K562 (cell line): ENCODE results near the gene CEP43. TPM values are rescaled to one million over a fixed set of nuclear protein-coding genes. Genes with fewer than 3 reads are reported as not detected.

Experiments
- BCOR ChIP-seq: fragments of 450-650 bp; IDR thresholded peaks from 2 replicates; pipeline ENCODE4 v1.6.1; 2016
- BHLHE40 ChIP-seq: IDR thresholded peaks from 2 replicates; pipeline ENCODE4 v1.6.1; 2011; ENCODE audit warnings: low read length, improper control_type of control experiment
- EP400 ChIP-seq: fragments of 450-650 bp; IDR thresholded peaks from 2 replicates; pipeline ENCODE4 v1.6.1; 2017; ENCODE audit warnings: antibody characterized with exemption, mild to moderate bottlenecking, moderate library complexity
- HDAC3 ChIP-seq: fragments of 450-650 bp; IDR thresholded peaks from 2 replicates; pipeline ENCODE4 v1.6.1; 2018; ENCODE audit warnings: borderline replicate concordance, mild to moderate bottlenecking, moderate library complexity; ENCODE audit not compliant: partially characterized antibody
- MCM2 ChIP-seq: fragments of 450-650 bp; IDR thresholded peaks from 2 replicates; pipeline ENCODE4 v1.6.1; 2017; ENCODE audit warnings: low read depth, mild to moderate bottlenecking
- MEIS2 ChIP-seq: fragments of 450-650 bp; IDR thresholded peaks from 2 replicates; pipeline ENCODE4 v1.6.1; 2014; ENCODE audit warnings: mild to moderate bottlenecking; ENCODE audit not compliant: partially characterized antibody
- POLR2A ChIP-seq: fragments of 450-650 bp; conservative IDR thresholded peaks from 2 replicates; pipeline ENCODE4 v1.6.1; 2016
- SAP30 ChIP-seq: fragments of 200-600 bp; sonication (generic); IDR thresholded peaks from 2 replicates; pipeline ENCODE4 v1.6.1; 2012; ENCODE audit warnings: borderline replicate concordance, low read depth, mild to moderate bottlenecking, moderate library complexity, low read length, control low read depth, inconsistent platforms; ENCODE audit not compliant: insufficient read depth, poor library complexity, severe bottlenecking
- TEAD2 ChIP-seq: fragments of 450-650 bp; IDR thresholded peaks from 2 replicates; pipeline ENCODE4 v1.6.1; 2016; ENCODE audit warnings: missing genetic modification characterization, control low read depth, missing compliant biosample characterization
- ZNF589 ChIP-seq: fragments of 200-800 bp; sonication (Bioruptor generic); IDR thresholded peaks from 2 replicates; pipeline ENCODE4 v1.6.1; 2016; ENCODE audit warnings: low read depth, missing genetic modification characterization, missing compliant biosample characterization
- polyA plus RNA-seq, 8 experiments: library from polyadenylated mRNA; depleted of rRNA in 4 of 8; stranded (reverse) in 5 of 8; unstranded in 3 of 8; fragments of >200 nt; fragmentation: Nextera tagmentation in 2 of 8; fragmentation: Illumina TruSeq in 1 of 8; extraction: Ambion mirVana in 2 of 8; extraction: Trizol in 1 of 8; gene quantifications; 2 replicates each; pipeline versions ENCODE4 v1.2.1 to v1.2.3, GENCODE V29; 2011 to 2014; ENCODE audit warnings: inconsistent platforms in 1 of 8, missing spikeins in 1 of 8
- total RNA-seq, 7 experiments: library from RNA; depleted of rRNA in 6 of 7; stranded (reverse); fragments of >200 nt in 6 of 7; fragmentation: Illumina TruSeq in 2 of 7; extraction: Trizol in 2 of 7; gene quantifications; 2 replicates each; pipeline versions ENCODE4 v1.2.1 to v1.2.3, GENCODE V29; 2011 to 2021; ENCODE audit warnings: low replicate concordance in 1 of 7
- TF ChIP-seq, protein P1 (sequence below): sonication (generic); formaldehyde crosslinking; IDR thresholded peaks from 2 replicates; pipeline ENCODE4 v1.8.1; 2023; ENCODE audit warnings: missing genetic modification reagents, mild to moderate bottlenecking, borderline replicate concordance
- TF ChIP-seq, protein P2 (sequence below), 2 experiments: fragments of 450-650 bp in 1 of 2; IDR thresholded peaks; 2 replicates each; pipeline ENCODE4 v1.6.1; 2011 to 2017; ENCODE audit warnings: low read depth in 2 of 2, antibody characterized with exemption in 1 of 2, borderline replicate concordance in 1 of 2, low read length in 1 of 2, mild to moderate bottlenecking in 1 of 2, mixed read lengths in 1 of 2; ENCODE audit not compliant: control insufficient read depth in 1 of 2
- TF ChIP-seq, protein P3 (sequence below), 2 experiments: fragments of 450-650 bp in 1 of 2; sonication (generic) in 1 of 2; formaldehyde crosslinking in 1 of 2; IDR thresholded peaks in 1 of 2; conservative IDR thresholded peaks in 1 of 2; 2 replicates each; pipeline versions ENCODE4 v1.6.1 to v1.8.1; 2016 to 2023; ENCODE audit warnings: mild to moderate bottlenecking in 2 of 2, moderate library complexity in 2 of 2, inconsistent platforms in 1 of 2, missing genetic modification reagents in 1 of 2

CEP43 gene
- total and polyA plus RNA-seq, 9 of the 15 experiments (the other 6 are each of a cell fraction or from before 2014, with no cell fraction given): 15.2 to 55.7 (median 47.4) TPM

DNA sequence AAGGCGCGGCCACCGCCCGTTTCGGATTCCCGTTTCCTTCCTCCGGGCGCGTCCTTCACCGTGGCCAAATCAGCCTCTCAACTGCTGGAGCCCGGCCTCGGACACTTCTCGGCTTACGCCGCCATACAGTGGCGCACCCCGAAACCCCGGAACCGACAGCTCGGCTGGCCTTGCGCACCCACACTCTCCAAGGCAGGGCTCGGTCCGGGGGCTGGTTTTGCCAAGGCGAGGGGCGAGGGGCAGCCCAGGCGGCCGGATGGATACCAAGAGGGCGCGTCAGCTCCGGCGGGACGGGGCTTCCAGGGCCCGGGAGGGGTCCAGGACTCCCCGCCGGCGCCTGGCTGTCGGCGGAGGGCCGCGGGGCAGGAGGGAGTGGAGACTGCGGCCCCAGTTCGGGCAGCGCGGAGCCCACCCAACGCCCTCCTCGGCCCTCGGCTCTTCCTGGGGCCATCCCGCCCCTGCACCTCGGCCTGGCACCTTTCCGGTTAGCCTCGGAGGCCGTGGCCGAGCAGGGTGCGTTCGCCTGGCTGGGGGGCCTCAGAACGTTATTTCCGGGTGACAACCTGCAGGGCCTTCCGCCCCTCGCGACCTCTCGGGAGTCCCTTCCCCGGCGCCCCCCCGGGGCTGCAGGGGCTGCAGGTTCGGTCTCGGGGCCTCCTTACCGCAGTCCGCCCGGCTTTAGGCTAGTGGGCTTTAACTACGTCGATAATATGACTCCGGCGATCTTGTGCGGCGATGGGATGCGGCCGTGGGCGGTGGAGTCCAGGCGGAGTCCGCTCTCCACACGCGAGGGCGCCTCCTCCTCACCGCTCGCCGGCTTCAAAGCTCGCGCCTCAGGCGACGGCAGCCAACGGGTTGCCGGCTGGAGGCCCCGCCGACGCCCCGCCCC is 697 bp upstream of the CEP43 start (continued):
- TF ChIP-seq, protein P1, sequence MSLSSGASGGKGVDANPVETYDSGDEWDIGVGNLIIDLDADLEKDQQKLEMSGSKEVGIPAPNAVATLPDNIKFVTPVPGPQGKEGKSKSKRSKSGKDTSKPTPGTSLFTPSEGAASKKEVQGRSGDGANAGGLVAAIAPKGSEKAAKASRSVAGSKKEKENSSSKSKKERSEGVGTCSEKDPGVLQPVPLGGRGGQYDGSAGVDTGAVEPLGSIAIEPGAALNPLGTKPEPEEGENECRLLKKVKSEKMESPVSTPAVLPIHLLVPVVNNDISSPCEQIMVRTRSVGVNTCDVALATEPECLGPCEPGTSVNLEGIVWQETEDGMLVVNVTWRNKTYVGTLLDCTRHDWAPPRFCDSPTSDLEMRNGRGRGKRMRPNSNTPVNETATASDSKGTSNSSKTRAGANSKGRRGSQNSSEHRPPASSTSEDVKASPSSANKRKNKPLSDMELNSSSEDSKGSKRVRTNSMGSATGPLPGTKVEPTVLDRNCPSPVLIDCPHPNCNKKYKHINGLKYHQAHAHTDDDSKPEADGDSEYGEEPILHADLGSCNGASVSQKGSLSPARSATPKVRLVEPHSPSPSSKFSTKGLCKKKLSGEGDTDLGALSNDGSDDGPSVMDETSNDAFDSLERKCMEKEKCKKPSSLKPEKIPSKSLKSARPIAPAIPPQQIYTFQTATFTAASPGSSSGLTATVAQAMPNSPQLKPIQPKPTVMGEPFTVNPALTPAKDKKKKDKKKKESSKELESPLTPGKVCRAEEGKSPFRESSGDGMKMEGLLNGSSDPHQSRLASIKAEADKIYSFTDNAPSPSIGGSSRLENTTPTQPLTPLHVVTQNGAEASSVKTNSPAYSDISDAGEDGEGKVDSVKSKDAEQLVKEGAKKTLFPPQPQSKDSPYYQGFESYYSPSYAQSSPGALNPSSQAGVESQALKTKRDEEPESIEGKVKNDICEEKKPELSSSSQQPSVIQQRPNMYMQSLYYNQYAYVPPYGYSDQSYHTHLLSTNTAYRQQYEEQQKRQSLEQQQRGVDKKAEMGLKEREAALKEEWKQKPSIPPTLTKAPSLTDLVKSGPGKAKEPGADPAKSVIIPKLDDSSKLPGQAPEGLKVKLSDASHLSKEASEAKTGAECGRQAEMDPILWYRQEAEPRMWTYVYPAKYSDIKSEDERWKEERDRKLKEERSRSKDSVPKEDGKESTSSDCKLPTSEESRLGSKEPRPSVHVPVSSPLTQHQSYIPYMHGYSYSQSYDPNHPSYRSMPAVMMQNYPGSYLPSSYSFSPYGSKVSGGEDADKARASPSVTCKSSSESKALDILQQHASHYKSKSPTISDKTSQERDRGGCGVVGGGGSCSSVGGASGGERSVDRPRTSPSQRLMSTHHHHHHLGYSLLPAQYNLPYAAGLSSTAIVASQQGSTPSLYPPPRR (CRISPR knock-in tag): 0 out of 2 replicates have a peak, but pooled peaks have one; percentile 3
- TF ChIP-seq TEAD2 (no peak), BHLHE40 (peak; percentile 59; the same call in 1 of the 2 replicates), POLR2A (peak; percentile 82), EP400 (peak; percentile 70; the same call in 1 of the 2 replicates), HDAC3 (no peak), MEIS2 (no peak), ZNF589 (CRISPR knock-in tag) (no peak), MCM2 (no peak), SAP30 (peak; percentile 97), BCOR (0 out of 2 replicates have a peak, but pooled peaks have one; percentile 12)
- TF ChIP-seq, protein P2, sequence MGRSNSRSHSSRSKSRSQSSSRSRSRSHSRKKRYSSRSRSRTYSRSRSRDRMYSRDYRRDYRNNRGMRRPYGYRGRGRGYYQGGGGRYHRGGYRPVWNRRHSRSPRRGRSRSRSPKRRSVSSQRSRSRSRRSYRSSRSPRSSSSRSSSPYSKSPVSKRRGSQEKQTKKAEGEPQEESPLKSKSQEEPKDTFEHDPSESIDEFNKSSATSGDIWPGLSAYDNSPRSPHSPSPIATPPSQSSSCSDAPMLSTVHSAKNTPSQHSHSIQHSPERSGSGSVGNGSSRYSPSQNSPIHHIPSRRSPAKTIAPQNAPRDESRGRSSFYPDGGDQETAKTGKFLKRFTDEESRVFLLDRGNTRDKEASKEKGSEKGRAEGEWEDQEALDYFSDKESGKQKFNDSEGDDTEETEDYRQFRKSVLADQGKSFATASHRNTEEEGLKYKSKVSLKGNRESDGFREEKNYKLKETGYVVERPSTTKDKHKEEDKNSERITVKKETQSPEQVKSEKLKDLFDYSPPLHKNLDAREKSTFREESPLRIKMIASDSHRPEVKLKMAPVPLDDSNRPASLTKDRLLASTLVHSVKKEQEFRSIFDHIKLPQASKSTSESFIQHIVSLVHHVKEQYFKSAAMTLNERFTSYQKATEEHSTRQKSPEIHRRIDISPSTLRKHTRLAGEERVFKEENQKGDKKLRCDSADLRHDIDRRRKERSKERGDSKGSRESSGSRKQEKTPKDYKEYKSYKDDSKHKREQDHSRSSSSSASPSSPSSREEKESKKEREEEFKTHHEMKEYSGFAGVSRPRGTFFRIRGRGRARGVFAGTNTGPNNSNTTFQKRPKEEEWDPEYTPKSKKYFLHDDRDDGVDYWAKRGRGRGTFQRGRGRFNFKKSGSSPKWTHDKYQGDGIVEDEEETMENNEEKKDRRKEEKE (IDR thresholded peaks at IDR 0.05; ENCODE audit: borderline replicate concordance in 1 of 2, control insufficient read depth in 1 of 2, low read depth in 2 of 2, low read length in 1 of 2): no peak
- TF ChIP-seq, protein P3, sequence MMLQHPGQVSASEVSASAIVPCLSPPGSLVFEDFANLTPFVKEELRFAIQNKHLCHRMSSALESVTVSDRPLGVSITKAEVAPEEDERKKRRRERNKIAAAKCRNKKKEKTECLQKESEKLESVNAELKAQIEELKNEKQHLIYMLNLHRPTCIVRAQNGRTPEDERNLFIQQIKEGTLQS (IDR thresholded peaks at IDR 0.05): no peak
- TF ChIP-seq, protein P3 (CRISPR knock-in tag; conservative IDR thresholded peaks at IDR 0.05): no peak
